ENCODE results near the gene RHO. TPM values are rescaled to one million over a fixed set of nuclear protein-coding genes. Genes with fewer than 3 reads are reported as not detected.

RHO gene
- total and polyA plus RNA-seq, 10 of the 15 experiments (the other 5 are each of a cell fraction or from before 2014, with no cell fraction given) = not detected

GRCh38 chr3:129575997-129576384 is 47.6 kb downstream of the RHO start:
- ChIA-PET RAD21 (ENCODE audit: unreplicated experiment) (interaction anchor here (1.1 to 1.2 kb wide), 2 partner anchors 41 to 86 kb away, joined by 3 to 4 read pairs; no protein-coding TSS in a partner anchor), POLR2A (no interaction called here), CTCF (interaction anchor here (2.0 kb wide), 1 partner anchor 86 kb away, joined by 8 read pairs; no protein-coding TSS in a partner anchor), SMC1A (ENCODE audit: uncharacterized antibody, unreplicated experiment) (no interaction called here)
- FAIRE-seq (no peak), ATAC-seq (no peak), DNase-seq (ENCODE audit: low read depth, low spot score) (no peak)
- TF ChIP-seq LARP7 (IDR thresholded peaks at IDR 0.05) (no peak), SREBF2 (IDR thresholded peaks at IDR 0.05; ENCODE audit: low read length) (no peak), NR2C1 (IDR thresholded peaks at IDR 0.05) (no peak), SIX5 (IDR thresholded peaks at IDR 0.05; ENCODE audit: low read depth, low read length, severe bottlenecking) (no peak), EZH2 (IDR thresholded peaks at IDR 0.05; ENCODE audit: borderline replicate concordance, control insufficient read depth, low read depth, low read length) (no peak), CBX5 (IDR thresholded peaks at IDR 0.05; ENCODE audit: low read depth) (no peak), RUNX3 (IDR thresholded peaks at IDR 0.05; ENCODE audit: low read length) (no peak), IRF3 (IDR thresholded peaks at IDR 0.05) (no peak)
- no peak overlapping the region for H3K9ac ChIP-seq (ENCODE audit: control insufficient read depth, insufficient read depth, low read length)
- H2AFZ ChIP-seq (ENCODE audit: control insufficient read depth, low read depth, low read length) = no peak overlapping the region
- no peaks in the 10 kb centered on the region for H4K20me1 ChIP-seq (ENCODE audit: control insufficient read depth, insufficient read depth)
- H3K4me3 ChIP-seq = no peak overlapping the region
- no peaks in the 10 kb centered on the region for H3K79me2 ChIP-seq (ENCODE audit: control insufficient read depth, insufficient read depth, low read length)
- 56% methylated on average over 10 of the region's 10 CpGs for WGBS (ENCODE audit: insufficient coverage, insufficient replicate concordance, low lambda C conversion rate, missing lambda C conversion rate)
- H3K27ac ChIP-seq (ENCODE audit: control insufficient read depth, insufficient read depth) = no peak overlapping the region
- no peaks in the 10 kb centered on the region for H3K9me3 ChIP-seq (replicated peaks; ENCODE audit: control insufficient read depth, insufficient read depth, low read length)
- in situ Hi-C loops (cut with MboI) (no loop called here), intact Hi-C loops (cut with micrococcal nuclease; ENCODE audit: unreplicated experiment) (no loop called here)
- H3K4me1 ChIP-seq (ENCODE audit: control insufficient read depth, insufficient read depth, low read length) = peaks cover 22% of the 10 kb centered on the region
- no TSS peak for BruUV-seq (replicated peaks)
- H3K4me2 ChIP-seq (ENCODE audit: control insufficient read depth, insufficient read depth) = no peak overlapping the region
- no peaks in the 10 kb centered on the region for H3K36me3 ChIP-seq (ENCODE audit: control insufficient read depth in 2 of 2, insufficient read depth in 2 of 2, low read length in 1 of 2)
- no peaks in the 10 kb centered on the region for H3K27me3 ChIP-seq (replicated peaks in 1 of 2; ENCODE audit: control insufficient read depth in 2 of 2, insufficient read depth in 2 of 2, low read length in 1 of 2)

Data from GM12878 (cell line).